Gastroesophageal sphincter (tissue), 4 donors: ENCODE measurements around the gene NME7. TPM values are rescaled to one million over a fixed set of nuclear protein-coding genes. Genes with fewer than 3 reads are reported as not detected.

Experiments used
- ATAC-seq: fragments of 150-250 bp; one replicate; pipeline ENCODE4 v1.9.1; 2016; ENCODE audit warnings: mild to moderate bottlenecking, moderate library complexity
- H3K27ac ChIP-seq, 4 donors: fragments of 200-600 bp; sonication (generic) in 3 of 4; 1 replicate in 3 of 4; 2 replicates in 1 of 4; pipeline ENCODE4 v1.5.1; 2016 to 2019
- H3K27me3 ChIP-seq: fragments of 200-600 bp; sonication (generic); one replicate; pipeline ENCODE4 v1.5.1; 2019
- H3K36me3 ChIP-seq, 2 donors: fragments of 200-600 bp; sonication (generic); one replicate each; pipeline ENCODE4 v1.5.1; 2019; ENCODE audit warnings: control low read depth in 1 of 2
- H3K4me1 ChIP-seq, 3 donors: fragments of 200-600 bp; sonication (generic); 1 replicate in 2 of 3; 2 replicates in 1 of 3; pipeline ENCODE4 v1.5.1; 2016 to 2019; ENCODE audit warnings: control low read depth in 2 of 3
- H3K4me3 ChIP-seq, 2 donors: fragments of 200-600 bp; sonication (generic); one replicate each; pipeline ENCODE4 v1.5.1; 2019; ENCODE audit warnings: mild to moderate bottlenecking in 1 of 2, moderate library complexity in 1 of 2
- H3K9me3 ChIP-seq, 3 donors: fragments of 200-600 bp; sonication (generic); one replicate each; pipeline ENCODE4 v1.5.1; 2017 to 2019; ENCODE audit warnings: control low read depth in 2 of 3
- CTCF ChIP-seq, 4 experiments: fragments of 200-600 bp in 2 of 4; fragments of 450-650 bp in 2 of 4; sonication (generic) in 1 of 4; IDR thresholded peaks; one replicate each; pipeline ENCODE4 v1.5.1; 2017 to 2019; ENCODE audit warnings: antibody characterized with exemption in 4 of 4, mild to moderate bottlenecking in 2 of 4, moderate library complexity in 2 of 4
- EP300 ChIP-seq: sonication (generic); formaldehyde crosslinking; IDR thresholded peaks from one replicate; pipeline ENCODE4 v1.6.1; 2017; ENCODE audit warnings: antibody characterized with exemption, mild to moderate bottlenecking
- POLR2A ChIP-seq, 2 donors: fragments of 450-650 bp; IDR thresholded peaks; one replicate each; pipeline ENCODE4 v1.6.1; 2017; ENCODE audit warnings: antibody characterized with exemption in 2 of 2, mild to moderate bottlenecking in 2 of 2, moderate library complexity in 1 of 2
- POLR2AphosphoS5 ChIP-seq: sonication (generic); formaldehyde crosslinking; IDR thresholded peaks from one replicate; pipeline ENCODE4 v1.6.1; 2017; ENCODE audit warnings: antibody characterized with exemption
- WGBS, 2 donors: methylation state at CpG; one replicate each; pipeline ENCODE4 v1.1.5; 2018; ENCODE audit warnings: low coverage in 1 of 2; 5-methylcytosine and 5-hydroxymethylcytosine counted together
- total RNA-seq, 4 donors: library from RNA; depleted of rRNA; stranded (reverse); fragments of >200 nt; gene quantifications; one replicate each; pipeline ENCODE4 v1.1.0, GENCODE V29; 2016

The NME7 gene
- total RNA-seq, 4 donors from 2014 or later, result 10.6 to 24.7 (median 14.5) TPM

GRCh38 chr1:169259816-169260215, 107.8 kb downstream of the NME7 start:
- TF ChIP-seq POLR2A (IDR thresholded peaks at IDR 0.05) (no peak), CTCF (IDR thresholded peaks at IDR 0.05) (no peak), EP300 (no peak), POLR2AphosphoS5 (no peak)
- Histone ChIP-seq H3K4me3 (no peak overlapping the region), H3K9me3 (no peaks in the 10 kb centered on the region), H3K36me3 (peaks cover 0 to 5% of the 10 kb centered on the region in 2 donors), H3K27ac (no peak overlapping the region), H3K4me1 (no peaks in the 10 kb centered on the region), H3K27me3 (no peaks in the 10 kb centered on the region)
- WGBS, 2 donors, result 96% methylated on average over 2 of the region's 2 CpGs; no CpG with 5 or more reads in 1 of the 2 donors
- no peak for ATAC-seq

GRCh38 chr1:169250795-169251194, 116.8 kb downstream of the NME7 start:
- WGBS, 2 donors, result 88 to 95% methylated on average over 2 to 3 of the region's 3 CpGs
- Histone ChIP-seq H3K4me1 (no peaks in the 10 kb centered on the region), H3K36me3 (no peaks in the 10 kb centered on the region), H3K9me3 (no peaks in the 10 kb centered on the region), H3K27ac (no peak overlapping the region), H3K4me3 (no peak overlapping the region), H3K27me3 (no peaks in the 10 kb centered on the region)
- no peak for ATAC-seq
- no peak for TF ChIP-seq EP300
- no peak for TF ChIP-seq POLR2A (IDR thresholded peaks at IDR 0.05)
- no peak for TF ChIP-seq POLR2AphosphoS5
- TF ChIP-seq CTCF (IDR thresholded peaks at IDR 0.05), result no peak

- TF ChIP-seq CTCF (IDR thresholded peaks at IDR 0.05), result no peak
- TF ChIP-seq EP300, result no peak
- no peak for TF ChIP-seq POLR2AphosphoS5
- TF ChIP-seq POLR2A (IDR thresholded peaks at IDR 0.05), result no peak
- Histone ChIP-seq H3K4me1 (no peaks in the 10 kb centered on the region), H3K36me3 (no peaks in the 10 kb centered on the region), H3K27ac (no peak overlapping the region), H3K27me3 (no peaks in the 10 kb centered on the region), H3K4me3 (no peak overlapping the region), H3K9me3 (no peaks in the 10 kb centered on the region)
- ATAC-seq, result no peak
- 33 to 78% methylated on average over 2 of the region's 2 CpGs for whole genome bisulfite sequencing, 2 donors
These were observed 117.6 kb downstream of the NME7 start for GRCh38 chr1:169250022-169250421.

GRCh38 chr1:169249611-169250010, 118.0 kb downstream of the NME7 start:
- no peak for ATAC-seq
- WGBS, 2 donors, result 87 to 100% methylated on average over 1 of the region's 1 CpG

More at GRCh38 chr1:169249611-169250010, 118.0 kb downstream of the NME7 start:
- Histone ChIP-seq H3K4me1 (no peaks in the 10 kb centered on the region), H3K4me3 (no peak overlapping the region), H3K27me3 (no peaks in the 10 kb centered on the region), H3K9me3 (no peaks in the 10 kb centered on the region), H3K27ac (no peak overlapping the region), H3K36me3 (no peaks in the 10 kb centered on the region)
- TF ChIP-seq POLR2A (IDR thresholded peaks at IDR 0.05), result no peak
- no peak for TF ChIP-seq POLR2AphosphoS5
- no peak for TF ChIP-seq CTCF (IDR thresholded peaks at IDR 0.05)
- TF ChIP-seq EP300, result no peak
